HepG2 (cell line): Measurements from ENCODE around the gene GSTM4. TPM values are rescaled to one million over a fixed set of nuclear protein-coding genes. Genes with fewer than 3 reads are reported as not detected.

Source experiments
- FOSL1 ChIP-seq: sonication (generic); formaldehyde crosslinking; IDR thresholded peaks from 2 replicates; pipeline ENCODE4 v1.9.0; 2021; ENCODE audit warnings: missing genetic modification reagents, borderline replicate concordance
- GABPA ChIP-seq, 2 experiments: IDR thresholded peaks; 2 replicates each; pipeline ENCODE4 v1.6.1; 2011 to 2016; ENCODE audit warnings: low read depth in 2 of 2, low read length in 1 of 2, missing biosample characterization in 1 of 2, missing genetic modification characterization in 1 of 2
- HNF4G ChIP-seq, 2 experiments: sonication (generic) in 1 of 2; formaldehyde crosslinking in 1 of 2; IDR thresholded peaks; 2 replicates each; pipeline versions ENCODE4 v1.4.0 to v1.6.1; 2011 to 2020; ENCODE audit warnings: borderline replicate concordance in 2 of 2, low read depth in 2 of 2, mild to moderate bottlenecking in 2 of 2, low read length in 1 of 2, missing genetic modification reagents in 1 of 2, moderate library complexity in 1 of 2
- ISX ChIP-seq: sonication (generic); formaldehyde crosslinking; conservative IDR thresholded peaks from 2 replicates; pipeline ENCODE4 v1.5.0; 2020; ENCODE audit warnings: missing genetic modification reagents
- KLF15 ChIP-seq: sonication (generic); formaldehyde crosslinking; IDR thresholded peaks from 2 replicates; pipeline ENCODE4 v1.8.1; 2023; ENCODE audit warnings: borderline replicate concordance, mild to moderate bottlenecking, inconsistent platforms, missing genetic modification reagents, mixed read lengths
- MED13 ChIP-seq: sonication (generic); formaldehyde crosslinking; IDR thresholded peaks from 2 replicates; pipeline ENCODE4 v1.5.0; 2020; ENCODE audit warnings: missing genetic modification reagents
- NCOA1 ChIP-seq: sonication (generic); formaldehyde crosslinking; IDR thresholded peaks from 2 replicates; pipeline ENCODE4 v1.9.0; 2021; ENCODE audit warnings: missing genetic modification reagents
- NR2C2 ChIP-seq: sonication (generic); formaldehyde crosslinking; IDR thresholded peaks from 2 replicates; pipeline ENCODE4 v1.4.0; 2020; ENCODE audit warnings: missing genetic modification reagents, mild to moderate bottlenecking, moderate library complexity, borderline replicate concordance
- PHF21A ChIP-seq: sonication (generic); formaldehyde crosslinking; IDR thresholded peaks from 2 replicates; pipeline ENCODE4 v1.5.0; 2020; ENCODE audit warnings: mild to moderate bottlenecking, missing genetic modification reagents
- TSC22D2 ChIP-seq: sonication (generic); formaldehyde crosslinking; IDR thresholded peaks from 2 replicates; pipeline ENCODE4 v1.5.1; 2020; ENCODE audit warnings: missing genetic modification reagents, mild to moderate bottlenecking, borderline replicate concordance
- ZNF329 ChIP-seq: sonication (generic); formaldehyde crosslinking; IDR thresholded peaks from 2 replicates; pipeline ENCODE4 v1.9.0; 2021; ENCODE audit warnings: low read depth, mild to moderate bottlenecking, missing genetic modification reagents
- ZNF350 ChIP-seq: sonication (generic); formaldehyde crosslinking; IDR thresholded peaks from 2 replicates; pipeline ENCODE4 v1.4.0; 2020; ENCODE audit warnings: mild to moderate bottlenecking, low read depth, missing genetic modification reagents, borderline replicate concordance
- polyA plus RNA-seq, 8 experiments: library from polyadenylated mRNA; depleted of rRNA in 3 of 8; stranded (reverse) in 7 of 8; unstranded in 1 of 8; fragments of >200 nt; fragmentation: Illumina TruSeq in 4 of 8; extraction: Trizol in 4 of 8; gene quantifications; 2 replicates each; pipeline versions ENCODE4 v1.2.1 to v1.2.3, GENCODE V29; 2011 to 2016; ENCODE audit warnings: low read depth in 4 of 8, missing spikeins in 1 of 8, mixed read lengths in 1 of 8; ENCODE audit not compliant: insufficient read depth in 1 of 8
- total RNA-seq, 5 experiments: library from RNA; depleted of rRNA; stranded (reverse); fragments of >200 nt; fragmentation: Illumina TruSeq; extraction: Trizol; gene quantifications; 2 replicates each; pipeline ENCODE4 v1.2.3, GENCODE V29; 2016; ENCODE audit warnings: low read depth in 1 of 5
- TF ChIP-seq, protein P1 (sequence below): sonication (generic); formaldehyde crosslinking; IDR thresholded peaks from 2 replicates; pipeline ENCODE4; 2020; ENCODE audit warnings: missing genetic modification reagents, mild to moderate bottlenecking, borderline replicate concordance
- TF ChIP-seq, protein P2 (sequence below): sonication (generic); formaldehyde crosslinking; IDR thresholded peaks from 2 replicates; pipeline ENCODE4 v1.5.1; 2020; ENCODE audit warnings: missing genetic modification reagents, mild to moderate bottlenecking, borderline replicate concordance
- TF ChIP-seq, protein P3 (sequence below): sonication (generic); formaldehyde crosslinking; IDR thresholded peaks from 2 replicates; pipeline ENCODE4 v1.5.1; 2020; ENCODE audit warnings: mild to moderate bottlenecking, moderate library complexity, missing genetic modification reagents
- TF ChIP-seq, protein P4 (sequence below): sonication (generic); formaldehyde crosslinking; conservative IDR thresholded peaks from 2 replicates; pipeline ENCODE4 v1.8.0; 2022; ENCODE audit warnings: mild to moderate bottlenecking, moderate library complexity, missing genetic modification reagents

Gene GSTM4
- total and polyA plus RNA-seq, 2 of the 13 experiments (the other 11 are each of a cell fraction or from before 2014, with no cell fraction given) = 25.3 to 40.8 TPM

DNA sequence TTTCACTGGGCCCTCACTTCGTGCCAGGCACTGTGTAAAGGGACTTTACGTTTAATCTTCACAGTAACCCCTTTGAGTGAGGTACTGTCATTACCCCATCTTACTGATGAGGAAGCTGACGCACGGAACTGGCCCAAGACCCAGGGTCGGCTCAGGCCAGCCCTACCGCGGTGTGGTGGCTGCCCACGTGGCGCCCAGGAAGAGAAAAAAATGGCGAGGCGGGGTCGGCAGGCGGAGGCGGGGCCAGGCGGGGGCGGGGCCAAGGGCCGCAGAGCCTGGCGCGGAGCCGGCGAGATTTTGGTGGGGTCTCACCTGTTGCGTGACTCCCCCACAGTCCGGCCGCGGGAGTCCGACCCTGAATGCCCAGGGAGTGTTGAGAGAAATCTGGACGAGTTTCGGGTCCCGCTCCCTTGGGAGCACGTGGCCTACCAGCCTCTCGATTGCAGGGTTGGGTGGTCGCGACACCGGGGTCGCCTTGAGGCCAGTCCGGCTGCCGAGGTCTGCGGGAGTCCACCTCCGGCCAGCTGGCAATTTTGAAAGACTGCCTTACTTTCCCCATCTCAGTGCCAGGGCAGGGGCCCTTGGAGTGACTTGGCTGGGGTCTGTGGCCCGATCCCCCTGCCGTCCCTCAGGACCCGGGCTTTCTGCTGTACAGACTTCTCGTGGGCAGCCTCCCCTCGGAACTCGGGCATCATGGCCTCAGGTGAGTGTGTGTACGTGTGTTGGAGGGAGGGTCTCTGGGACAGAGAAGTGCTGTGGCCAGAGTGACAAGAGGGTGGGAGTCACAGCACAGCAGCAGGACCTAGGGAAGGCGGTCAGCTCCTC is 36.1 kb upstream of the GSTM4 start, which contains the start of the genes AMPD2 and GNAT2 (continued):
- TF ChIP-seq, protein P1, sequence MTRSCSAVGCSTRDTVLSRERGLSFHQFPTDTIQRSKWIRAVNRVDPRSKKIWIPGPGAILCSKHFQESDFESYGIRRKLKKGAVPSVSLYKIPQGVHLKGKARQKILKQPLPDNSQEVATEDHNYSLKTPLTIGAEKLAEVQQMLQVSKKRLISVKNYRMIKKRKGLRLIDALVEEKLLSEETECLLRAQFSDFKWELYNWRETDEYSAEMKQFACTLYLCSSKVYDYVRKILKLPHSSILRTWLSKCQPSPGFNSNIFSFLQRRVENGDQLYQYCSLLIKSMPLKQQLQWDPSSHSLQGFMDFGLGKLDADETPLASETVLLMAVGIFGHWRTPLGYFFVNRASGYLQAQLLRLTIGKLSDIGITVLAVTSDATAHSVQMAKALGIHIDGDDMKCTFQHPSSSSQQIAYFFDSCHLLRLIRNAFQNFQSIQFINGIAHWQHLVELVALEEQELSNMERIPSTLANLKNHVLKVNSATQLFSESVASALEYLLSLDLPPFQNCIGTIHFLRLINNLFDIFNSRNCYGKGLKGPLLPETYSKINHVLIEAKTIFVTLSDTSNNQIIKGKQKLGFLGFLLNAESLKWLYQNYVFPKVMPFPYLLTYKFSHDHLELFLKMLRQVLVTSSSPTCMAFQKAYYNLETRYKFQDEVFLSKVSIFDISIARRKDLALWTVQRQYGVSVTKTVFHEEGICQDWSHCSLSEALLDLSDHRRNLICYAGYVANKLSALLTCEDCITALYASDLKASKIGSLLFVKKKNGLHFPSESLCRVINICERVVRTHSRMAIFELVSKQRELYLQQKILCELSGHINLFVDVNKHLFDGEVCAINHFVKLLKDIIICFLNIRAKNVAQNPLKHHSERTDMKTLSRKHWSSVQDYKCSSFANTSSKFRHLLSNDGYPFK (CRISPR knock-in tag) = peak; percentile 18; the same call in 1 of the 2 replicates
- TF ChIP-seq ISX (CRISPR knock-in tag) (0 out of 2 replicates have a peak, but pooled peaks have one; percentile 68), NR2C2 (CRISPR knock-in tag) (peak; percentile 2; the same call in 1 of the 2 replicates), PHF21A (CRISPR knock-in tag) (peak; percentile 61; the same call in 1 of the 2 replicates), GABPA (IDR thresholded peaks at IDR 0.05; ENCODE audit: low read depth, low read length) (no peak), GABPA (CRISPR knock-in tag; IDR thresholded peaks at IDR 0.05; ENCODE audit: low read depth) (peak; percentile 62), KLF15 (CRISPR knock-in tag) (no peak), HNF4G (IDR thresholded peaks at IDR 0.05; ENCODE audit: borderline replicate concordance, low read depth, low read length) (no peak), HNF4G (CRISPR knock-in tag; IDR thresholded peaks at IDR 0.05; ENCODE audit: borderline replicate concordance, low read depth) (no peak), TSC22D2 (CRISPR knock-in tag) (no peak), ZNF329 (CRISPR knock-in tag) (no peak), NCOA1 (CRISPR knock-in tag) (peak; percentile 78), FOSL1 (no peak), MED13 (CRISPR knock-in tag) (peak; percentile 62; the same call in 1 of the 2 replicates), ZNF350 (CRISPR knock-in tag) (no peak)
- TF ChIP-seq, protein P2, sequence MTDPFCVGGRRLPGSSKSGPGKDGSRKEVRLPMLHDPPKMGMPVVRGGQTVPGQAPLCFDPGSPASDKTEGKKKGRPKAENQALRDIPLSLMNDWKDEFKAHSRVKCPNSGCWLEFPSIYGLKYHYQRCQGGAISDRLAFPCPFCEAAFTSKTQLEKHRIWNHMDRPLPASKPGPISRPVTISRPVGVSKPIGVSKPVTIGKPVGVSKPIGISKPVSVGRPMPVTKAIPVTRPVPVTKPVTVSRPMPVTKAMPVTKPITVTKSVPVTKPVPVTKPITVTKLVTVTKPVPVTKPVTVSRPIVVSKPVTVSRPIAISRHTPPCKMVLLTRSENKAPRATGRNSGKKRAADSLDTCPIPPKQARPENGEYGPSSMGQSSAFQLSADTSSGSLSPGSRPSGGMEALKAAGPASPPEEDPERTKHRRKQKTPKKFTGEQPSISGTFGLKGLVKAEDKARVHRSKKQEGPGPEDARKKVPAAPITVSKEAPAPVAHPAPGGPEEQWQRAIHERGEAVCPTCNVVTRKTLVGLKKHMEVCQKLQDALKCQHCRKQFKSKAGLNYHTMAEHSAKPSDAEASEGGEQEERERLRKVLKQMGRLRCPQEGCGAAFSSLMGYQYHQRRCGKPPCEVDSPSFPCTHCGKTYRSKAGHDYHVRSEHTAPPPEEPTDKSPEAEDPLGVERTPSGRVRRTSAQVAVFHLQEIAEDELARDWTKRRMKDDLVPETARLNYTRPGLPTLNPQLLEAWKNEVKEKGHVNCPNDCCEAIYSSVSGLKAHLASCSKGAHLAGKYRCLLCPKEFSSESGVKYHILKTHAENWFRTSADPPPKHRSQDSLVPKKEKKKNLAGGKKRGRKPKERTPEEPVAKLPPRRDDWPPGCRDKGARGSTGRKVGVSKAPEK (CRISPR knock-in tag) = 0 out of 2 replicates have a peak, but pooled peaks have one; percentile 23
- TF ChIP-seq, protein P3, sequence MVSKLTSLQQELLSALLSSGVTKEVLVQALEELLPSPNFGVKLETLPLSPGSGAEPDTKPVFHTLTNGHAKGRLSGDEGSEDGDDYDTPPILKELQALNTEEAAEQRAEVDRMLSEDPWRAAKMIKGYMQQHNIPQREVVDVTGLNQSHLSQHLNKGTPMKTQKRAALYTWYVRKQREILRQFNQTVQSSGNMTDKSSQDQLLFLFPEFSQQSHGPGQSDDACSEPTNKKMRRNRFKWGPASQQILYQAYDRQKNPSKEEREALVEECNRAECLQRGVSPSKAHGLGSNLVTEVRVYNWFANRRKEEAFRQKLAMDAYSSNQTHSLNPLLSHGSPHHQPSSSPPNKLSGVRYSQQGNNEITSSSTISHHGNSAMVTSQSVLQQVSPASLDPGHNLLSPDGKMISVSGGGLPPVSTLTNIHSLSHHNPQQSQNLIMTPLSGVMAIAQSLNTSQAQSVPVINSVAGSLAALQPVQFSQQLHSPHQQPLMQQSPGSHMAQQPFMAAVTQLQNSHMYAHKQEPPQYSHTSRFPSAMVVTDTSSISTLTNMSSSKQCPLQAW (CRISPR knock-in tag) = peak; percentile 82
- TF ChIP-seq, protein P4, sequence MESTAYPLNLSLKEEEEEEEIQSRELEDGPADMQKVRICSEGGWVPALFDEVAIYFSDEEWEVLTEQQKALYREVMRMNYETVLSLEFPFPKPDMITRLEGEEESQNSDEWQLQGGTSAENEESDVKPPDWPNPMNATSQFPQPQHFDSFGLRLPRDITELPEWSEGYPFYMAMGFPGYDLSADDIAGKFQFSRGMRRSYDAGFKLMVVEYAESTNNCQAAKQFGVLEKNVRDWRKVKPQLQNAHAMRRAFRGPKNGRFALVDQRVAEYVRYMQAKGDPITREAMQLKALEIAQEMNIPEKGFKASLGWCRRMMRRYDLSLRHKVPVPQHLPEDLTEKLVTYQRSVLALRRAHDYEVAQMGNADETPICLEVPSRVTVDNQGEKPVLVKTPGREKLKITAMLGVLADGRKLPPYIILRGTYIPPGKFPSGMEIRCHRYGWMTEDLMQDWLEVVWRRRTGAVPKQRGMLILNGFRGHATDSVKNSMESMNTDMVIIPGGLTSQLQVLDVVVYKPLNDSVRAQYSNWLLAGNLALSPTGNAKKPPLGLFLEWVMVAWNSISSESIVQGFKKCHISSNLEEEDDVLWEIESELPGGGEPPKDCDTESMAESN (CRISPR knock-in tag) = peak; percentile 46; the same call in 1 of the 2 replicates
